Kidney (tissue), 14 donors: Measurements from ENCODE around the gene COL5A3. TPM values are rescaled to one million over a fixed set of nuclear protein-coding genes. Genes with fewer than 3 reads are reported as not detected.

ENCODE experiments used
- DNase-seq, 5 donors: peaks; one replicate each; pipeline ENCODE4 v3.0.0-alpha.2; 2013 to 2020
- FAIRE-seq: peaks from 2 replicates; lab custom pipeline; 2012; peaks lifted over from hg19 to GRCh38; lab: Jason Lieb, UNC
- H3K27ac ChIP-seq, 2 donors: one replicate each; pipeline ENCODE4 v1.7.0; 2013; ENCODE audit warnings: low read depth in 2 of 2, low read length in 2 of 2, inconsistent platforms in 1 of 2
- H3K27me3 ChIP-seq: one replicate; pipeline ENCODE4 v1.7.1; 2013; ENCODE audit warnings: low read length, inconsistent platforms; ENCODE audit not compliant: control insufficient read depth, insufficient read depth
- H3K36me3 ChIP-seq, 3 donors: one replicate each; pipeline versions ENCODE4 v1.7.0 to v1.7.1; 2013; ENCODE audit warnings: low read length in 3 of 3, control low read depth in 1 of 3, inconsistent platforms in 1 of 3; ENCODE audit not compliant: insufficient read depth in 3 of 3, control insufficient read depth in 2 of 3
- H3K4me1 ChIP-seq, 3 donors: one replicate each; pipeline versions ENCODE4 v1.7.0 to v1.7.1; 2013; ENCODE audit warnings: low read length in 3 of 3, inconsistent platforms in 1 of 3, low read depth in 1 of 3; ENCODE audit not compliant: control insufficient read depth in 2 of 3, insufficient read depth in 2 of 3
- H3K4me3 ChIP-seq, 3 donors: one replicate each; pipeline versions ENCODE4 v1.7.0 to v1.8.1; 2013; ENCODE audit warnings: low read length in 3 of 3, control low read depth in 1 of 3, inconsistent platforms in 1 of 3
- H3K9ac ChIP-seq, 3 donors: one replicate each; pipeline versions ENCODE4 v1.7.0 to v1.7.1; 2013; ENCODE audit warnings: low read length in 3 of 3, control low read depth in 1 of 3, inconsistent platforms in 1 of 3
- H3K9me3 ChIP-seq, 3 donors: one replicate each; pipeline versions ENCODE4 v1.7.0 to v1.7.1; 2013; ENCODE audit warnings: low read length in 3 of 3, control low read depth in 1 of 3, inconsistent platforms in 1 of 3; ENCODE audit not compliant: control insufficient read depth in 2 of 3, insufficient read depth in 1 of 3
- CTCF ChIP-seq: IDR thresholded peaks from 3 replicates; pipeline ENCODE4 v1.5.1; 2012; ENCODE audit warnings: mild to moderate bottlenecking, moderate library complexity, borderline replicate concordance; ENCODE audit not compliant: insufficient read depth; ENCODE audit errors: extremely low read depth
- intact Hi-C: fragments of 100-400 bp; cut with DNase I; formaldehyde crosslinking; loops from one replicate; pipeline ENCODE4 v1.11.1; 2022
- polyA plus RNA-seq: library from polyadenylated mRNA; stranded (reverse); fragments of 350-450 nt; fragmentation: Illumina TruSeq; extraction: RNeasy Lipid Tissue Mini Kit (QIAGEN cat#74804); gene quantifications from one replicate; pipeline ENCODE4 v1.2.3, GENCODE V29; 2014; ENCODE audit warnings: low read depth, low replicate concordance; ENCODE audit not compliant: insufficient read depth
- total RNA-seq: library from RNA; stranded (reverse); fragmentation: NEBNext Ultra II Directional; extraction: Animal tissue kit (Norgen Biotek cat#: 25700); gene quantifications from one replicate; pipeline ENCODE4 v1.2.1, GENCODE V29; 2021
- donor health status: control.
- donor health status: control.
- donor health status: control.
- donor health status: control.
- donor health status: control.
- donor health status: DM: yes; HTN: yes; CAD: no.
- donor health status: Normal renal cell carcinoma (clear cell type).

Gene COL5A3
- total and polyA plus RNA-seq, 2 donors from 2014 or later: 0.97 to 5.1 TPM

DNA sequence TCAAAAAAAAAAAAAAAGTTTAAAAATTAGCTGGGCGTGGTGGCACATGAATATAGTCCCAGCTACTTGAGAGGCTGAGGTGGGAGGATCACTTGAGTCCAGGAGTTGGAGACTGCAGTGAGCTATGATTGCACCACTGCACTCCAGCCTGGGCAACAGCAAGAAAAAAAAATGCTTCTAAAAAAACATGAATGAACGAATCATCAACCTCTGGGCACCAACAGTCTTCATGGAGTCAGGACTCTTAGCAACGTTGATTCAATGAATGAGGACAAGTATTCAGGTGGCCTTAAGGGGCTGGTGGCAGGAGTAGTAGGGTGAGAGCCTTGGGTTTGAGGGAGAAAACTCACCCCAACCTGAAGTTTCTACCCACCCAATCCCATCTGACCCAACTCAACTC, 53.3 kb downstream of the COL5A3 start:
- no peak for FAIRE-seq
- TF ChIP-seq CTCF: no peak

GRCh38 chr19:9953802-9954542, 56.3 kb downstream of the COL5A3 start:
- no peak for FAIRE-seq
- H3K27me3 ChIP-seq: no peaks in the 10 kb centered on the region
- no peak for TF ChIP-seq CTCF

More for the DNA sequence above, 53.3 kb downstream of the COL5A3 start:
- no peak overlapping the region for H3K4me3 ChIP-seq
- H3K27ac ChIP-seq: no peak overlapping the region
- no peak overlapping the region for H3K9ac ChIP-seq
- intact Hi-C loops: no loop called here
- no peaks in the 10 kb centered on the region for H3K36me3 ChIP-seq
- H3K9me3 ChIP-seq: no peaks in the 10 kb centered on the region
- DNase-seq: no peak
- no peaks in the 10 kb centered on the region for H3K27me3 ChIP-seq
- no peaks in the 10 kb centered on the region for H3K4me1 ChIP-seq

DNA sequence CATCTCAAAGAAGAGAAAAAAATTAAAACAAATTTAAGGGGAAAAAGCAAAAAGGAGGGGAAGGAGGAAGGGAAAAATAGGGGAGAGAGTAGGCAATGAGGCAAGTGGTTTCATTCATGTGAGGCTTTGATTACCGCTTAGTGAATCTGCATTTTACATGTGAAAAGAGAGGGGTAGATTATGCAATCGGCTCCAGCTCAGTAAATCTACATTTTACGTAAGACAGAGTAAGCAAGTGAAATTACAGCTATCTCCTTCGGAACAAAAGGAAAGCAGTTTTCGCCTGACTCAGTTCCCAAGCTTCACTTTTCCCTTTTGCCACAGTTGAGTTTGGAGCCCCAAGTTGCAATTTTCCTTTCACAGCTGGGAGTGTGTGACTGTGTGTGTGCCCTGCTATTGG, 58.0 kb downstream of the COL5A3 start:
- Histone ChIP-seq H3K4me1 (no peaks in the 10 kb centered on the region), H3K27ac (no peak overlapping the region), H3K9ac (no peak overlapping the region), H3K27me3 (no peaks in the 10 kb centered on the region), H3K4me3 (no peak overlapping the region), H3K9me3 (no peaks in the 10 kb centered on the region), H3K36me3 (no peaks in the 10 kb centered on the region)
- no peak for DNase-seq
- no peak for TF ChIP-seq CTCF
- intact Hi-C loops: no loop called here
- FAIRE-seq: no peak

More at GRCh38 chr19:9953802-9954542, 56.3 kb downstream of the COL5A3 start:
- Histone ChIP-seq H3K4me3 (no peak overlapping the region), H3K36me3 (no peaks in the 10 kb centered on the region), H3K27ac (no peak overlapping the region), H3K4me1 (no peaks in the 10 kb centered on the region), H3K9ac (no peak overlapping the region), H3K9me3 (no peaks in the 10 kb centered on the region)
- intact Hi-C loops: no loop called here
- no peak for DNase-seq
